SK-N-SH (cell line): ENCODE results near the gene ABLIM2. TPM values are rescaled to one million over a fixed set of nuclear protein-coding genes. Genes with fewer than 3 reads are reported as not detected.

ENCODE experiments used
- CTCF ChIA-PET: fragments of 300-600, 350-600 bp; formaldehyde crosslinking; extraction: SDS; loops from one replicate; lab custom pipeline; 2021; lab: Yijun Ruan, JAX
- POLR2A ChIA-PET: fragments of 350-600 bp; sonication (Branson Sonifier 250); formaldehyde crosslinking; extraction: SDS; loops from one replicate; lab custom pipeline; 2020; ENCODE audit warnings: antibody characterized with exemption, inconsistent platforms; lab: Yijun Ruan, JAX
- DNase-seq: peaks from one replicate; pipeline ENCODE4 v3.0.0; 2012
- H2AFZ ChIP-seq: fragments of 200-600 bp; sonication (generic); 2 replicates; pipeline ENCODE4 v1.8.1; 2016; ENCODE audit warnings: antibody characterized with exemption, mild to moderate bottlenecking, low read depth
- H3F3A ChIP-seq: fragments of 200-600 bp; sonication (generic); replicated peaks from 2 replicates; pipeline ENCODE3; 2016; ENCODE audit warnings: antibody characterized with exemption, mild to moderate bottlenecking; ENCODE audit not compliant: insufficient read depth
- H3K27ac ChIP-seq, 2 experiments: fragments of 200-500 bp in 1 of 2; fragments of 200-600 bp in 1 of 2; sonication (Bioruptor generic) in 1 of 2; sonication (generic), shearing (Covaris generic) in 1 of 2; 2 replicates each; pipeline versions ENCODE4 v1.5.1 to v1.6.1; 2014 to 2016; ENCODE audit warnings: low read depth in 2 of 2, inconsistent platforms in 1 of 2, low read length in 1 of 2, mild to moderate bottlenecking in 1 of 2, mixed read lengths in 1 of 2
- H3K27me3 ChIP-seq: fragments of 200-600 bp; sonication (generic), shearing (Covaris generic); 2 replicates; pipeline ENCODE4 v1.6.1; 2016; ENCODE audit warnings: mixed run types; ENCODE audit not compliant: insufficient read depth
- H3K36me3 ChIP-seq, 2 experiments: fragments of 200-500 bp in 1 of 2; fragments of 200-600 bp in 1 of 2; sonication (Bioruptor generic) in 1 of 2; sonication (generic) in 1 of 2; replicated peaks in 1 of 2; 2 replicates each; pipeline versions ENCODE3 to v1.5.1; 2014 to 2016; ENCODE audit warnings: low read length in 1 of 2, mild to moderate bottlenecking in 1 of 2; ENCODE audit not compliant: insufficient read depth in 2 of 2, control insufficient read depth in 1 of 2
- H3K4me1 ChIP-seq, 2 experiments: fragments of 200-500 bp in 1 of 2; fragments of 200-600 bp in 1 of 2; sonication (Bioruptor generic) in 1 of 2; sonication (generic), shearing (Covaris generic) in 1 of 2; 2 replicates each; pipeline versions ENCODE4 v1.5.1 to v1.6.1; 2014 to 2016; ENCODE audit warnings: low read depth in 1 of 2, low read length in 1 of 2, mixed run types in 1 of 2; ENCODE audit not compliant: insufficient read depth in 2 of 2, control insufficient read depth in 1 of 2
- H3K4me2 ChIP-seq: fragments of 200-600 bp; sonication (generic), shearing (Covaris generic); 2 replicates; pipeline ENCODE4 v1.6.1; 2017; ENCODE audit warnings: mixed run types
- H3K4me3 ChIP-seq, 2 experiments: fragments of 200-500 bp in 1 of 2; fragments of 200-600 bp in 1 of 2; sonication (Bioruptor generic) in 1 of 2; sonication (generic), shearing (Covaris generic) in 1 of 2; 2 replicates each; pipeline versions ENCODE4 v1.5.1 to v1.8.1; 2014 to 2016; ENCODE audit warnings: low read depth in 2 of 2, inconsistent platforms in 1 of 2, low read length in 1 of 2, mild to moderate bottlenecking in 1 of 2, mixed read lengths in 1 of 2, moderate library complexity in 1 of 2
- H3K79me2 ChIP-seq: fragments of 200-600 bp; sonication (generic); 2 replicates; pipeline ENCODE4 v1.8.1; 2017; ENCODE audit warnings: mild to moderate bottlenecking; ENCODE audit not compliant: insufficient read depth
- H3K9ac ChIP-seq: fragments of 200-600 bp; sonication (generic); 2 replicates; pipeline ENCODE4 v1.6.1; 2017; ENCODE audit warnings: mixed run types
- H3K9me2 ChIP-seq: fragments of 200-600 bp; sonication (generic); 2 replicates; pipeline ENCODE4 v1.6.1; 2017; ENCODE audit warnings: mixed run types
- H3K9me3 ChIP-seq: fragments of 200-600 bp; sonication (generic); 2 replicates; pipeline ENCODE4 v1.6.1; 2017; ENCODE audit warnings: mixed run types, mild to moderate bottlenecking, moderate library complexity
- H4K20me1 ChIP-seq: fragments of 200-600 bp; sonication (generic); 2 replicates; pipeline ENCODE4 v1.6.1; 2017; ENCODE audit warnings: mild to moderate bottlenecking, mixed run types; ENCODE audit not compliant: insufficient read depth
- EP300 ChIP-seq, 2 experiments: IDR thresholded peaks; 2 replicates each; pipeline versions ENCODE4 v1.4.0 to v1.6.1; 2012; ENCODE audit warnings: borderline replicate concordance in 1 of 2, low read depth in 1 of 2, low read length in 1 of 2
- JUND ChIP-seq: IDR thresholded peaks from 2 replicates; pipeline ENCODE4 v1.4.0; 2012
- NRF1 ChIP-seq: IDR thresholded peaks from 2 replicates; pipeline ENCODE4 v1.6.1; 2012; ENCODE audit warnings: low read depth, mild to moderate bottlenecking, low read length
- POLR2AphosphoS5 ChIP-seq: IDR thresholded peaks from 2 replicates; pipeline ENCODE4 v1.6.1; 2012; ENCODE audit warnings: low read depth, low read length
- RAD21 ChIP-seq: IDR thresholded peaks from 2 replicates; pipeline ENCODE4 v1.6.1; 2012; ENCODE audit warnings: mild to moderate bottlenecking, low read length
- TAF1 ChIP-seq: IDR thresholded peaks from 2 replicates; pipeline ENCODE4 v1.6.1; 2012; ENCODE audit warnings: low read depth, mild to moderate bottlenecking, low read length, moderate library complexity, borderline replicate concordance
- WGBS: methylation state at CpG from one replicate; pipeline ENCODE4 v1.1.6; 2017; ENCODE audit warnings: low lambda C conversion rate; 5-methylcytosine and 5-hydroxymethylcytosine counted together
- polyA plus RNA-seq, 3 experiments: library from polyadenylated mRNA; depleted of rRNA; stranded (reverse); fragments of >200 nt; gene quantifications; 2 replicates each; pipeline ENCODE4 v1.2.3, GENCODE V29; 2012
- TF ChIP-seq, protein P1 (sequence below): IDR thresholded peaks from 2 replicates; pipeline ENCODE4; 2012
- TF ChIP-seq, protein P2 (sequence below): IDR thresholded peaks from 2 replicates; pipeline ENCODE4 v1.4.0; 2012; ENCODE audit warnings: low read depth, borderline replicate concordance
- TF ChIP-seq, protein P3 (sequence below): IDR thresholded peaks from 2 replicates; pipeline ENCODE4 v1.4.0; 2012; ENCODE audit warnings: low read depth, borderline replicate concordance
- TF ChIP-seq, protein P4 (sequence below): IDR thresholded peaks from 2 replicates; pipeline ENCODE4 v1.6.1; 2012; ENCODE audit warnings: mild to moderate bottlenecking, low read depth, low read length, moderate library complexity
- TF ChIP-seq, protein P5 (sequence below): fragments of 150-350 bp; IDR thresholded peaks from 2 replicates; pipeline ENCODE4 v1.6.1; 2017; ENCODE audit warnings: antibody characterized with exemption, low read length, low read depth, borderline replicate concordance

ABLIM2 gene
- polyA plus RNA-seq, 1 of the 3 experiments (the other 2 are of a cell fraction), result 0.53 TPM

DNA sequence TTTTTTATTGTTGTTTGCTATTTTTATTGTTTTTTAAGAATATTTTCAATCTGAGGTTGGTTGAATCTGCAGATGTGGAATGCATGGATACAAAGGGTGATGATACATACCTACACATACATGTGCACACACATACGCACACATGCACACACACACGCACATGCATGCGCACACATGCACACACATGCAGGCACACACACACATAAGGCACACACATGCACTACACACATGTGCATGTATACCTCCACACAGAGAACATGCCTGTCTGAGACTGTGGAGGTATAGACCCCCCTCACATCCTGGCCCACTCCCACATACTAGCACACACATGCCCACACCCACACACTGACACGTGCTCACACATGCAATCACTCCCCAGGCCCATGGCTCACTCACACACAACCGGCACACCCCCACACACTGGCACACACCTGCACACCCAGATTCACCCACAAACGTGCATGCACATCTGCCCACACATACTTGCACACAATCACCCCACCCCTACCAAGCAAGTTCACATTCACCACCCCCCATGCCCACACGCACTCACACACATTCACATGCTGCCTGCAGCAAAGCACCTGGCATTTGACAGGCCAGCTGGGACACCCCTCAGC, 121.4 kb downstream of the ABLIM2 start:
- no peak overlapping the region for H2AFZ ChIP-seq
- CTCF ChIA-PET, result interaction anchor here (1.1 to 1.8 kb wide), 2 partner anchors 139 to 157 kb away, joined by 3 to 8 read pairs; no protein-coding TSS in a partner anchor
- H3K79me2 ChIP-seq, result no peaks in the 10 kb centered on the region
- H3K4me3 ChIP-seq, result no peak overlapping the region
- DNase-seq, result no peak
- peaks cover 7% of the 10 kb centered on the region; the same call in 1 of the 2 replicates for H3K27me3 ChIP-seq
- H3K9ac ChIP-seq, result no peak overlapping the region
- H4K20me1 ChIP-seq, result no peaks in the 10 kb centered on the region
- H3K4me1 ChIP-seq, result peaks cover 0 to 35% of the 10 kb centered on the region in 2 experiments; a peak in 1 of 4 replicates
- TF ChIP-seq, protein P1, sequence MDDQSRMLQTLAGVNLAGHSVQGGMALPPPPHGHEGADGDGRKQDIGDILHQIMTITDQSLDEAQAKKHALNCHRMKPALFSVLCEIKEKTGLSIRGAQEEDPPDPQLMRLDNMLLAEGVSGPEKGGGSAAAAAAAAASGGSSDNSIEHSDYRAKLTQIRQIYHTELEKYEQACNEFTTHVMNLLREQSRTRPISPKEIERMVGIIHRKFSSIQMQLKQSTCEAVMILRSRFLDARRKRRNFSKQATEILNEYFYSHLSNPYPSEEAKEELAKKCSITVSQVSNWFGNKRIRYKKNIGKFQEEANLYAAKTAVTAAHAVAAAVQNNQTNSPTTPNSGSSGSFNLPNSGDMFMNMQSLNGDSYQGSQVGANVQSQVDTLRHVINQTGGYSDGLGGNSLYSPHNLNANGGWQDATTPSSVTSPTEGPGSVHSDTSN, result no peak
- TF ChIP-seq RAD21, result no peak
- TF ChIP-seq, protein P2, sequence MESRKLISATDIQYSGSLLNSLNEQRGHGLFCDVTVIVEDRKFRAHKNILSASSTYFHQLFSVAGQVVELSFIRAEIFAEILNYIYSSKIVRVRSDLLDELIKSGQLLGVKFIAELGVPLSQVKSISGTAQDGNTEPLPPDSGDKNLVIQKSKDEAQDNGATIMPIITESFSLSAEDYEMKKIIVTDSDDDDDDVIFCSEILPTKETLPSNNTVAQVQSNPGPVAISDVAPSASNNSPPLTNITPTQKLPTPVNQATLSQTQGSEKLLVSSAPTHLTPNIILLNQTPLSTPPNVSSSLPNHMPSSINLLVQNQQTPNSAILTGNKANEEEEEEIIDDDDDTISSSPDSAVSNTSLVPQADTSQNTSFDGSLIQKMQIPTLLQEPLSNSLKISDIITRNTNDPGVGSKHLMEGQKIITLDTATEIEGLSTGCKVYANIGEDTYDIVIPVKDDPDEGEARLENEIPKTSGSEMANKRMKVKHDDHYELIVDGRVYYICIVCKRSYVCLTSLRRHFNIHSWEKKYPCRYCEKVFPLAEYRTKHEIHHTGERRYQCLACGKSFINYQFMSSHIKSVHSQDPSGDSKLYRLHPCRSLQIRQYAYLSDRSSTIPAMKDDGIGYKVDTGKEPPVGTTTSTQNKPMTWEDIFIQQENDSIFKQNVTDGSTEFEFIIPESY, result no peak
- TF ChIP-seq, protein P3, sequence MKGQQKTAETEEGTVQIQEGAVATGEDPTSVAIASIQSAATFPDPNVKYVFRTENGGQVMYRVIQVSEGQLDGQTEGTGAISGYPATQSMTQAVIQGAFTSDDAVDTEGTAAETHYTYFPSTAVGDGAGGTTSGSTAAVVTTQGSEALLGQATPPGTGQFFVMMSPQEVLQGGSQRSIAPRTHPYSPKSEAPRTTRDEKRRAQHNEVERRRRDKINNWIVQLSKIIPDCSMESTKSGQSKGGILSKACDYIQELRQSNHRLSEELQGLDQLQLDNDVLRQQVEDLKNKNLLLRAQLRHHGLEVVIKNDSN, result no peak
- no peak for TF ChIP-seq TAF1
- no peak for TF ChIP-seq NRF1
- no peak for TF ChIP-seq JUND
- no peak for TF ChIP-seq EP300 (IDR thresholded peaks at IDR 0.05; ENCODE audit: borderline replicate concordance in 1 of 2, low read depth in 1 of 2, low read length in 1 of 2)
- no peak for TF ChIP-seq POLR2AphosphoS5
- TF ChIP-seq, protein P4, sequence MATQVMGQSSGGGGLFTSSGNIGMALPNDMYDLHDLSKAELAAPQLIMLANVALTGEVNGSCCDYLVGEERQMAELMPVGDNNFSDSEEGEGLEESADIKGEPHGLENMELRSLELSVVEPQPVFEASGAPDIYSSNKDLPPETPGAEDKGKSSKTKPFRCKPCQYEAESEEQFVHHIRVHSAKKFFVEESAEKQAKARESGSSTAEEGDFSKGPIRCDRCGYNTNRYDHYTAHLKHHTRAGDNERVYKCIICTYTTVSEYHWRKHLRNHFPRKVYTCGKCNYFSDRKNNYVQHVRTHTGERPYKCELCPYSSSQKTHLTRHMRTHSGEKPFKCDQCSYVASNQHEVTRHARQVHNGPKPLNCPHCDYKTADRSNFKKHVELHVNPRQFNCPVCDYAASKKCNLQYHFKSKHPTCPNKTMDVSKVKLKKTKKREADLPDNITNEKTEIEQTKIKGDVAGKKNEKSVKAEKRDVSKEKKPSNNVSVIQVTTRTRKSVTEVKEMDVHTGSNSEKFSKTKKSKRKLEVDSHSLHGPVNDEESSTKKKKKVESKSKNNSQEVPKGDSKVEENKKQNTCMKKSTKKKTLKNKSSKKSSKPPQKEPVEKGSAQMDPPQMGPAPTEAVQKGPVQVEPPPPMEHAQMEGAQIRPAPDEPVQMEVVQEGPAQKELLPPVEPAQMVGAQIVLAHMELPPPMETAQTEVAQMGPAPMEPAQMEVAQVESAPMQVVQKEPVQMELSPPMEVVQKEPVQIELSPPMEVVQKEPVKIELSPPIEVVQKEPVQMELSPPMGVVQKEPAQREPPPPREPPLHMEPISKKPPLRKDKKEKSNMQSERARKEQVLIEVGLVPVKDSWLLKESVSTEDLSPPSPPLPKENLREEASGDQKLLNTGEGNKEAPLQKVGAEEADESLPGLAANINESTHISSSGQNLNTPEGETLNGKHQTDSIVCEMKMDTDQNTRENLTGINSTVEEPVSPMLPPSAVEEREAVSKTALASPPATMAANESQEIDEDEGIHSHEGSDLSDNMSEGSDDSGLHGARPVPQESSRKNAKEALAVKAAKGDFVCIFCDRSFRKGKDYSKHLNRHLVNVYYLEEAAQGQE, result no peak
- TF ChIP-seq, protein P5, sequence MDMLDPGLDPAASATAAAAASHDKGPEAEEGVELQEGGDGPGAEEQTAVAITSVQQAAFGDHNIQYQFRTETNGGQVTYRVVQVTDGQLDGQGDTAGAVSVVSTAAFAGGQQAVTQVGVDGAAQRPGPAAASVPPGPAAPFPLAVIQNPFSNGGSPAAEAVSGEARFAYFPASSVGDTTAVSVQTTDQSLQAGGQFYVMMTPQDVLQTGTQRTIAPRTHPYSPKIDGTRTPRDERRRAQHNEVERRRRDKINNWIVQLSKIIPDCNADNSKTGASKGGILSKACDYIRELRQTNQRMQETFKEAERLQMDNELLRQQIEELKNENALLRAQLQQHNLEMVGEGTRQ, result no peak
- H3F3A ChIP-seq, result no peaks in the 10 kb centered on the region
- POLR2A ChIA-PET, result no interaction called here
- no peaks in the 10 kb centered on the region for H3K36me3 ChIP-seq
- H3K4me2 ChIP-seq, result no peak overlapping the region
- WGBS, result 69% methylated on average over 7 of the region's 7 CpGs
- H3K9me3 ChIP-seq, result no peaks in the 10 kb centered on the region
- no peak overlapping the region for H3K27ac ChIP-seq
- H3K9me2 ChIP-seq, result no peaks in the 10 kb centered on the region
